Activated naive CD4-positive, alpha-beta T cell treated with anti-CD3 and anti-CD28 coated beads, Interleukin-2, amount 50 U/mL, for 24 hours (primary cell): ENCODE results near the gene CACNG4.
A peak's percentile ranks its signal among the peaks of the same experiment; 100 is the strongest.

Experiments used
- H3K27ac Mint-ChIP-seq: one replicate; pipeline ENCODE4 v1.8.0; 2021; ENCODE audit warnings: mild to moderate bottlenecking, mixed read lengths
- H3K27me3 Mint-ChIP-seq: one replicate; pipeline ENCODE4 v1.8.0; 2021; ENCODE audit warnings: mixed read lengths
- H3K36me3 Mint-ChIP-seq: one replicate; pipeline ENCODE4 v1.8.0; 2021; ENCODE audit warnings: mixed read lengths
- H3K4me1 Mint-ChIP-seq: one replicate; pipeline ENCODE4 v1.8.0; 2021; ENCODE audit warnings: mixed read lengths
- H3K4me3 Mint-ChIP-seq: one replicate; pipeline ENCODE4 v1.8.0; 2021; ENCODE audit warnings: mild to moderate bottlenecking, mixed read lengths
- H3K9me3 Mint-ChIP-seq: one replicate; pipeline ENCODE4 v1.8.0; 2021; ENCODE audit warnings: mixed read lengths

CACNG4 gene

GRCh38 chr17:67080804-67081203 is 116.3 kb downstream of the CACNG4 start:
- Mint-ChIP-seq H3K4me3 (no peak overlapping the region), H3K27ac (no peak overlapping the region), H3K4me1 (peaks cover 31% of the 10 kb centered on the region), H3K9me3 (no peaks in the 10 kb centered on the region), H3K36me3 (peaks cover 18% of the 10 kb centered on the region), H3K27me3 (no peaks in the 10 kb centered on the region)

DNA sequence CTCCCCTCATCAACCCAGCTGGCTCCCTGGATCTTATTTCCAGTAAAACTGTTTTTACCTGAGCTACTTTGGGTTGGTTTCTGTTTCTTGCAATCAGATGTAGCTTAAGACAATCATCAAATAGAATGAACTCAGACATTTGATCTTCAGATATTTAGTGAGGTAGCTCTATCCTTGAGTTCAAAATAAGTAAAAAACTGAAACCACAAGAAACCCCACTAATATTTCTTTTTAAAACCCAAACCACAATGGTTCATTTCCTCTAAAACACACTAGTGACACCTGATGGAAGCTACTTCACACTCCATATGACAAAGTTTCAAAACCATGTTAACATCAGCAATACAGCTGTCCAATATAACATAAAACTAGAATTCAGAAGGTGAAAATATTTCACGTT is 117.6 kb downstream of the CACNG4 start:
- Mint-ChIP-seq H3K4me1 (peaks cover 35% of the 10 kb centered on the region), H3K36me3 (peaks cover 14% of the 10 kb centered on the region), H3K27ac (peak overlapping the region; percentile 68), H3K9me3 (no peaks in the 10 kb centered on the region), H3K4me3 (peak overlapping the region; percentile 23), H3K27me3 (no peaks in the 10 kb centered on the region)
